HG03064 (cell line): ENCODE measurements around the gene MINAR2.

ENCODE experiments used
- ATAC-seq: cut with Tn5 transposase; IDR thresholded peaks from one replicate; pipeline ENCODE4 v1.9.1; 2021; ENCODE audit warnings: low read depth; ENCODE audit not compliant: unreplicated experiment

MINAR2 gene

GRCh38 chr5:129770024-129770820, 22.3 kb downstream of the MINAR2 start:
- no peak for ATAC-seq

- peak; percentile 53 for ATAC-seq
These were observed 23.4 kb downstream of the MINAR2 start for GRCh38 chr5:129771058-129771838.

GRCh38 chr5:129773376-129773775, 25.5 kb downstream of the MINAR2 start:
- ATAC-seq = no peak

- ATAC-seq = no peak
These were observed 33.7 kb downstream of the MINAR2 start for GRCh38 chr5:129781594-129781993.

- no peak for ATAC-seq
These were observed 55.5 kb downstream of the MINAR2 start for GRCh38 chr5:129803403-129803802.

- ATAC-seq = no peak
These were observed 56.8 kb downstream of the MINAR2 start for GRCh38 chr5:129804705-129805104.

GRCh38 chr5:129807162-129807814, 59.4 kb downstream of the MINAR2 start:
- ATAC-seq = no peak
